Urothelium cell line (cell line): Measurements from ENCODE around the gene FAM219A.

Source experiments
- DNase-seq: peaks from one replicate; pipeline ENCODE4 v3.0.0; 2011; ENCODE audit warnings: low spot score, mixed read lengths
- FAIRE-seq: peaks from 2 replicates; lab custom pipeline; 2011; peaks lifted over from hg19 to GRCh38; lab: Jason Lieb, UNC

Gene FAM219A, protein sequence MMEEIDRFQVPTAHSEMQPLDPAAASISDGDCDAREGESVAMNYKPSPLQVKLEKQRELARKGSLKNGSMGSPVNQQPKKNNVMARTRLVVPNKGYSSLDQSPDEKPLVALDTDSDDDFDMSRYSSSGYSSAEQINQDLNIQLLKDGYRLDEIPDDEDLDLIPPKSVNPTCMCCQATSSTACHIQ

DNA sequence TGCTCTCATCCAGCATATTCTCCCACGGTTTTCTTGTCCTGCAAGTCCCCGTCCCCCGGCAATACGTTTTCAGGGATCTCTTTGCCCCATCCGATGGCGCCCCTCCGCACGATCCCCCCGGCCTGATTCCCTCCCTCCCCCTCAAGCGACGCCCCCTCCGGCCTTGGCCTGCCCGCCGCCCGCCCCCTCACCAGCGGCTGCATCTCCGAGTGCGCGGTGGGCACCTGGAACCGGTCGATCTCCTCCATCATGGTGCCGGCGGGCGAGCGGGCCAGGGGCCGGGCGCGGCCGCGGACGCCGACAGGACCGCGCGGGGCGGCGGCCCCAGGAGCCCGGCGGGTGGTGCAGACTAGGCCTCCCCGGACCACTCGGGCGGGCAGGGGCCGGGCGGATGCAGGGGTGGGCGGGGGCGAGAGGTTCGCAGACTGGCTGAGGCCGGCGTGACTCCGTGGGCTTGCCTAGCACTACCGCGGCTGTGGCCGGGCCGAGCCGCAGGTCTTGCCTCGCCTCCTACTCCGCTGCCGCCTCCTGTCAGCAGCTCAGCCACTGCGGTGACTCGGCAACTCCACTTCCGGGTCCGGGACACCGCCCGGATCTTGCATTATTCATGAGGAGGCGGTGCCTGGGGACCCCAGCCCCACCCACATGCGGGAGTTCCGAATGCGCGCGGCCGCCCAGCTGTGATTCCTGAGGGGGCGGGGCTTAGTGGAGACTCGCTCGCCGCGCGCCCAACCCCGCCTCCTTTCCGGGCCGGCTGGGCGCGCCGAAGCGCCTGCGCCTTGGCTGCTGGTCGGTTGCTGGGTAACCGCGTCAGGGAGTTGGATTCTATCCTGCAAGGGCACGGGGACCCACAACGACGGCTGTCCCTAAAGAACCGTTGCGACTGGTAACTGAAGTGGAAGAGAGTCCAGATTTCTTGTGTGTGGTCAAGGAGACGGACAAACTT is at the start of gene FAM219A, which contains the start of gene DNAI1:
FAM219A (minus strand) TSS at position 558 of the 946 bp plus-strand sequence; CDS start at position 251, 307 bp downstream.
DNAI1 (plus strand) TSS at position 793 of the 946 bp plus-strand sequence. CDS start 201 bp downstream, outside the sequence.
- DNase-seq (peak; percentile 99), FAIRE-seq (peak; percentile 76)

DNA sequence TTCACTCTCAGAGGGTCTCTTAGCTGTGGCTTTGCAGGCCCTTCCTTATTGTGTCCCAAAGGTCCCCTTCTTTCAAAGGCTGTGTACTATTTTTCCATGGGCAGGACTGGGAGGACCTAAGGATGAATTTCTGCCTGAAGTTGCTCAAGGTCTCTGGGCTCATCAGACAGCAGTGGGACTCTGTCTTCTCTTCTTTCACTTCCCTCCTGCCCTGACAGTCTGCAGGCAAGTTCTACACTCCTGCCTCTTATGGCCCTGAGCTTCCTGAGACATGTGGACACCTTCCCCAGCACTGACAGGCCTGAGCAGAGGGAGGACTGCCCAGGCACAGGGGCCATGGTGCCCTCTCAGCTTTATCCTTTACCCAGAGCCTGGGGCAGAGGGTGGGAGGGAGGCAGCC is 49.6 kb upstream of the FAM219A start:
- DNase-seq (no peak), FAIRE-seq (no peak)

DNA sequence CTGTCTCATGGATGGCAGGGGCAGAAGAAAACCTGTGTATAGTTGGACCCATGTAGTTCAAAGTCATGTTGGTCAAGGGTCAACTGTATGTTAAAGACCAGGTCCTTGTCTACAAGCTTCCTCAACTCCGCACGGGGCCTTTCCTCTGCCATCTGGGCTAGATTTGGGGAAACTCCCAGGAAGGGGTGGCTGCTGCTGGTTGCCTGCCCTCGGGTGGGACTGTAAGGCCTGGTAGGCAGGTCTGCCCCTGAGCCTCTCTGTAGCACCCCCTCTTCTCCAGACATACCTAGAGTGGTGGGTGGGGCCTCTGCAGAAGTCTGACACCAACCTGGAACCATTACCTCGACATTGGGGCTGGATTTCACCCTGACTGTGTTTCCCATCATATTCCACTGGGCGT is 49.2 kb upstream of the FAM219A start:
- no peak for FAIRE-seq

DNA sequence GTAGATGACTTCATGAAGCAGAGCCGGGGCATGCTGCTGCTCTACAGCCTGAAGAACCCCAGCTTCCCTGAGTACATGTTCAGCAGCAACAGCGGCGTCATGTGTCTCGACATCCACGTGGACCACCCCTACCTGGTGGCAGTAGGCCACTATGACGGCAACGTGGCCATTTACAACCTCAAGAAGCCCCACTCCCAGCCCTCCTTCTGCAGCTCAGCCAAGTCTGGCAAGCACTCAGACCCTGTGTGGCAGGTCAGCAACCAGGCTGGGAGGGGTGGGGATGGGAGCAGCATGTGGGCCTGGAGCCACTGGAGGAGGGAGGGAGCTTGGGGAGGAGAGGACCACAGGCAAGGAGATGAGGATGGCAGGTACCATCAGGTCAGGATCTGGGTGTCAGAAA is 48.3 kb upstream of the FAM219A start:
- DNase-seq (no peak), FAIRE-seq (peak; percentile 76)

More for the DNA sequence above, 49.2 kb upstream of the FAM219A start:
- no peak for DNase-seq

DNA sequence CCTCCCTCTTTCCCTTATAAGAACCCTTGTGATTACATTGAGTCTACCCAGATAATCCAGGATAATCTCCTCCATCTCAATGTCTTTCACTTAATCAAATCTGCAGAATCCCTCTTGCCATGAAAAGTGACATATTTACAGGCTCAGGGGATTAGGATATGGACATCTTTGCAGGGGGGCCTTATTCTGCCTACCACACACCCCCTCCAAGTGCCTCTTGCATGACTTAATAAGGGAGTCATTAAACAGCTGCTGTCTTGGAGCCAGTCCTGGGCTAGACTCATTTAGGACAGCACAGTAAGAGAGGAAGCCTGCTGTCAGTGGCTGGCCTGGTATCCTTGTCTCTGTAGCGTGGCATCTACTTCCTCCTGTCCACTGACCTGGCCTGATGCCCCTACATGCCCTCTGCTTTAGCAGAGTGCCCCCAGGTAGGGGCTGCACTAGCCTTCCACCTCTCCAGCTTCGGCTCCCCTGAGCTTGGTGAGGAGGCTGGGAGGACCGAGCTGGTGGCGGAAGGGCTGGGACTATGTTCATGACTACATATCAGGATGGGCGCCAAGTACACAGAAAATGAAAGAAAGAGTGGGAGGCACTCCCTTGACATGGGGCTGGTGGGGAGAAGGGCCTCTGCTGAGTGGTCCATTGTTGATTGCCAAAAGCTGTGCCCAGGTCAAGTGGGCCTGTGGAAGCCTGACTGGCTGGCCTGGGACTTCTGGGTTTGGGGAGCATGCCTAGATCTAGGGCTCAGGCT is 47.2 kb upstream of the FAM219A start:
- DNase-seq (no peak), FAIRE-seq (no peak)

DNA sequence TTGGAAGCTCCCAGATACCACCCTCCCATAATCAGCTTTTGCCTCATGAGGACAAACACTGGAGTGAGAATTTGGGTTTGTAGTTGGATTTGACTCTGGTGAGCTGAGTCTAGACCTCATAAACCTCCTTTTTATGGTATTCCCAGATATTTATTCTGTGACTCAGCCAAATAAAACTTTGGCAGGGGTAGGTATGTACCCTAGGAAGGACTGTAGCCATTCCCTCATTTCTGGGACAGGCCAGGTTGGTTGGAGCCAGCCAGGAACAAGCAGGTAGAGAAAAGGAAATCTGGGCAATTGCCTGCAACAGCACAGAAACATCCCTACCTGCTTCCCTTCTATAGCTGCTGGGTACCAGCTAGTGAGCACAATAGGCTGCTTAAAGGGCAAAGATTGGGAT is 45.0 kb upstream of the FAM219A start:
- DNase-seq: no peak
- FAIRE-seq: no peak

DNA sequence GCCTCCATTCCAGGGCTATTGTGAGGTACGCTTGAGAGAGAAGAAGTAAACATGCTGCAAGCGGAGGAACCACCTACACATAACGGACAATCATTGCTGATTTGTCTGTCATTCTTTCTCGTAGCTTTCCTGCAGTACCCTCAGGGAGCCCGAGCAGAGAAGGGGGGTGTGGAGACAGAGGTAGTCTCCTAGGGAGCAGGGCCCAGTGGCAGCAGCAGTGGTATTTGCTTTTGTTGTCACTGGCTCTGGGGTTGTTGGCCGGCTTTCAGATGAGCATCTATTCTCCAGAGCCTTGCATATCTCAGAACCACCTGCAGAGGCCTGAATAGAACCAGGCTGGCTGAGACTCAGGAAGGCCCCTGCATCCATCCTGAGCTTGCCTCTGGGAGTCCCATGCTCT is 44.5 kb upstream of the FAM219A start:
- FAIRE-seq (no peak), DNase-seq (no peak)

DNA sequence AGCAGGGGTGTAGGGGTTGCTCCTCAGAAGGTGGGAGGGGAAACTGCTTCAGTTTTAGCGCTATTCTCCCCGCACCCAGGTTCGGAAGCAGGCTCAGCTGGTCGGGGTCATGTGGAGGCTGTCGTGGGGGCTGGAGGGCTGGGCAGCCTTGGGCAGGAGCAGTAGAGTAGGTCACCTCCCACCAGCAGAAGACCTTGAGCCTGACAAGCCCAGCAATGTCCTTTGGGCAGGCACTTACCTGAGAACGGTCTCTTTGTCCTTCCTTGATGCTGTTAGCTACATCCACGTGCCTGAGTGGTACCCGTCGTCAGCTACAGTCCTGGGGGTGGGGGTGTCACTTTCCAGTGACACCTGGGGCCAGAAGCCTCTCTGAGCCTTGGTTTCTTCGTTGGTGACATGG is 44.1 kb upstream of the FAM219A start:
- DNase-seq (no peak), FAIRE-seq (peak; percentile 27)

DNA sequence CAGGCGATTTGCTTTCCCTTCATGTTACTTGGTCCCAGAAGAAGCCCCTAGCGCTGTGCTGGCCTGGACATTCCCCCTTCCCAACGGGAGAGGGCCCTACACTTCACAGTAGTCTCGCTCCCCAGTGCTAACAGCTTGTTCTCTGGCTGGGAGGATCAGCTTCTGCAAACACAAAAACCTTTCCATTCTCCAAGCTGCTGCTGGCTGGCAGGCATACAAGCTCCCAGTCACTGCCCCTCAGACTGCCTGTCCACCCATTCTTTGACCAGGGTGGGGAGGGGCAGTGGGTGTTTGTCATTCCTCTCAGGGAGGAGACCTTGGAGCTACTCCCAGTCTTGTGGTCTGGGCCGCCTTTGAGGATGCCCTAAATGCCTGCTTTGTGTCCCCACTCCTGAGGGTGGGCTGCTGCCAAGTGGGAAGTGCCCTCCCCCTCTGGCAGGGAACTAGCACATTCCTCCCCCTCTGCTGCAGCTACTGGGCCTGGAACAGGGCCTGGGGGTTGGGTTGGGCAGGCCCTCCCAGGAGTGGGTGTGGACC is 43.6 kb upstream of the FAM219A start:
- DNase-seq: peak; percentile 87
- peak; percentile 95 for FAIRE-seq

DNA sequence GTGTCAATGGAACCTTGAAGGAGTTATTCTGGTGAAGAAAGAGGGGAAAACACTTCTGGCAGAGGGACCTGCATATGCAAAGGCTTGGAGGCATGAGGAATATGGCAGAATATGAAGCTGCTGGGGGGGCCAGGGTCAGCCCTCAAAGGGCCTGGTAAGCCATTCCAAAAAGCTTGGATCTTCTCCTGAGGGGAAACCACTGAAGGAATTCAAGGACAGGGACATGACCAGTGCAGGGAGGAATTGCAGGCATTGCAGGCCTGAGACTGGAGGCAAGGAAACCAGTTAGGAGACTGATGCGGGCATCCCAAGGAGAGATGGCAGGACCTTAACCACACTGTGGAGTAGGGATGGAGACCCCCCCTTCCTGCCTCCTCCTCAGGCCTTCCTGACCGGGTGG is 43.0 kb upstream of the FAM219A start:
- no peak for FAIRE-seq
- DNase-seq: no peak

DNA sequence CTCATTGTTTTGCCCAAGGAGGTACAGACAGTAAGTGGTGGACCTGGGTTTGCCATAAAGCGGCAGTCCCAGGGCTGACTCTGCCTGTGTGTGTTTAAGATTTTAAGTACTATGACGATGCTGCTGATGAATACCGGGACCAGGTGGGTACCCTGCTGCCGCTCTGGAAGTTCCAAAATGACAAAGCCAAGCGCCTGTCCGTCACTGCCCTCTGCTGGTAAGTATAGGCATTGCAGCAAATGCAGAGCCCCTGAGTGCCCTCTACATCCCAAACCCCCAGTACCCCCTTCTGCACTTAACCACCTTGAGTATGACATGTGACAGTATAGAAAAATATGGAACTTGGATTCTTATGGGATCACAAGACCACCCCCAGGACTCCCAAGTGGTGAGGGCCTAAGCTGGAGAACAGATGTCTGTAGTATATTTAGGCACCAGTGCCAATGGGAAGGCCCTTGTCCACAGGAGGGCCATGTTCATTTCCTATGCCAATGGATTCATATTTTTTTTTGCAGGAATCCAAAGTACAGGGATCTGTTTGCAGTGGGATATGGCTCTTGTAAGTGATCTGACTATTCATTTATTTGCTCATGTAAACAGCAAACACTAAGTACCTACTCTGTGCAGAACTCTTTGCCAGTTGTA is 42.4 kb upstream of the FAM219A start:
- DNase-seq (peak; percentile 60), FAIRE-seq (no peak)

DNA sequence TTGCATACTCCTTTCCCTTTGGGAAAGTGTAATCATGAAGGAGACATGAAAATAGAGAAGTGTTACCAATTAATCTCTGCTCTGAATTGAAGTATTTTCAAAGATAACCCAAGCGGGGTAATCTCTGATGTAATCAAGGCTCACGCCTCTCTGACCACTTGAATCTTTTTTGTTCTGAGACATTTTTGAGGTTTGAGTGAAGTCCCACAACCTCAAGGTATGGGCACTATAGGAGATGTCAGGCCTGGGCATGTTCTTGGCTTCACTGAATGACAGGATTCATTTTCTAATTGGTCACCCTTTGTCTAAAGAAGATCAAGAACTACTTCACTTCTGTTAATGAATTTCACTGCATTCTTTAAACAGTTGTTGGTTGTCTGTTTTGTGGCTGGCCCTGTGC is 40.7 kb upstream of the FAM219A start:
- FAIRE-seq (no peak), DNase-seq (no peak)

DNA sequence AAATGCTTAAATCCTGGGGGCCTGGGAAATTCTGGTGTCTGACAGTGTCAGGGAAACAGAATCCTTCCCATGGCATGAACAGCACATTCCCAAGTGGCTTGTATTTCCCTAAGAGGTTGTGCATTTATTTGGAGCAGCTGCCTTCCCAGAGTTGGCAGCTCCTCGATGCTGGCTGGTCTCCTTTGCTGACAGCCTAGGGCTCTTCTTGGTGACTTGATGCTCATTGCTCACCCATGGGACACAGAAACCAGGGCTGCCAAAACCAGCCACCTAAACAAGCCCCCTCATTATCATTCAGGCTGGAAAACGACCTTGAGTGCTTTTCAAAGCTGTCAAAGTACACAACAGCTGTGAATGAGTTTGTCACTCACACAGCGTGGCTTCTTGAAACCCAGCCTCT is 40.2 kb upstream of the FAM219A start:
- FAIRE-seq (no peak), DNase-seq (no peak)

DNA sequence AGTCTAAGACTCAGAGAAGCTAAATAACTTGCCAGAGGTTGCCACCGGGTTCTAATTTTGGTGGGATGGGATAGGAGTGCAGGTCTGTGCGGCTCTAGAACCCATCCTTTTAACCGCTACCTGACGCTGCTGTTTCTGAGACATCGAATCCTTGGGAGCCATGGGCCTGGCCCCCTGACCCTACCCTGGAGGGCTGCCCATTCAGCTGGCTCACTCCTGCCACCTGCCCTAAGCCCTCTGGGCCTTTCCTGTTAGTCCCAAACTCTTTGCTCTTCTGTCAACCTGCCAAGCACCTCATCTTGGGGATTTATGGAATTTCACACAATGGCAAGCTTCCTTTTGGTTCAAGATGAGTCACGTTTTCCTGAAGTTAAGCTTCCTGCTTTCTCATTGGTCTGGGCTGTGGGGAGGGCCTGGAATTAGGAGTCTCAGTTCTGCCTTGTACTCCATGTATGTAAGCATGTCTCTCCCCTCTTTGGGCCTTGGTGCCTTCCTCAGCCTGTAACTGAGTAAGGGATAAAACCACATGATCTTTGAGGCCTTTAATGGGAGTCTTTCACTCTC is 37.9 kb upstream of the FAM219A start:
- FAIRE-seq (no peak), DNase-seq (peak; percentile 44)

DNA sequence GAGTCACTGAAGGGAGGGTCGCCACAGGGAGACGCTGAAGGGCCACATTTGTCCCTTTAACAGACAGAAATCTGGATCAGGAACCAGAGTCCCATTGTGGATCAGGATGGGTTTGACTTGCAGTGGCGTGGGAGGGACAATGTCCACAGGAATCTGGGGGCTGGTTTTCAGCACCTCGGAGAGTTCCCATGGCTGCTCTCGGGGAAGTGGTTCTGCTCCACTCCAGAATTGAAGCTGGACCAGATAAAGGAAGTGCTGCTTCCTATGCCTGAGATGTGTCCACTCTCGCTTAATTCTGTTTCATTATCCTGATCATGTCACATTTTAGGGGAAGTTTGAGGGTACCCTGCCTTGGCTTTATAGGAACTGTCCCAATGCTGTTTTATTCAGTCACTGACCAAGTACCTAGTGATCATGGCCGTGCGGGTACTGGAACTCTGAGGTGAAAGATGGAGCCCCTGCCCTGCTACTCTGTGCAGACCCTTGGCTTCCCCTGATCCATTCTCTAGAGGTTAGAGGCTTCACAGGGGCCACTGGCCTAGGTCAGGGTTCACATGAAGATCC is 35.7 kb upstream of the FAM219A start:
- peak; percentile 70 for DNase-seq
- FAIRE-seq: no peak

DNA sequence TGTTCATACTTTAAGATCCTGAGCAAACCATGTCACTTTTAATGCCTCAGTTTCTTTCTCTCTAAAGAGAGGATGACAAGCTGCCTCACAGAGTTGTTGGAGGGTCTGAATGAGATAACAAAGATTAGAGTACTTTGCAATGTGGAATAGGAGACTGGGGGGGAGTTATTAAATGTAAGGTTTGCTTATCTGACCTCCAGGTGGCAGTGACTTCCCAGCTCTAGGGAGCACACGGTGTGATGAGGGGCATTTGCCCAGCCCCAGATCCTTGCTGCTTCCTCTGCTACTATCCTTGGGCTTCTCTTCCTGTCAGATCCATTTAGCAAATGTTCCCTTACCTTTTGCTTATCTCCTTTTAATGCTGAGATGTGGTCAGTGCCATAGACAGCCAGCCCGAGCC is 33.7 kb upstream of the FAM219A start:
- FAIRE-seq (no peak), DNase-seq (no peak)

DNA sequence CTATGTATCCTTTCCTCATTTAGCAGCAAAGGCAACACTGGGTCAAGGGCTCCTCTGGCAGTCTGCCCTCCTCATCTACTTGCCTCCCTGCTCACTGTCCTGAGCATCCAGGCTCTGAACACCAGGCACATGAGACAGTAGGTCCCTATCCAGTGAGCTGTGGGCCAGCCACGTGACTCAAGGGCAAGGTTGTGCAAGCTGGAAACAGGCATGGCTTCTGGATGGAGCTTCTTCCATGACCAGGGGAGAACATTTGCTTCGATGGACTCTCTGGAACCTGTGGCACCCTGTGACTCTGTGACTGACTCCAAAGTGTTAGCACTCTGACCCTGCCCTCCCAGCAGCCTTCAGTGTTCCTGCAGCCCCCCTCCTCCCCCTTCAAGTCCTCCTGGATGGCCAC is 33.2 kb upstream of the FAM219A start:
- FAIRE-seq (no peak), DNase-seq (no peak)

DNA sequence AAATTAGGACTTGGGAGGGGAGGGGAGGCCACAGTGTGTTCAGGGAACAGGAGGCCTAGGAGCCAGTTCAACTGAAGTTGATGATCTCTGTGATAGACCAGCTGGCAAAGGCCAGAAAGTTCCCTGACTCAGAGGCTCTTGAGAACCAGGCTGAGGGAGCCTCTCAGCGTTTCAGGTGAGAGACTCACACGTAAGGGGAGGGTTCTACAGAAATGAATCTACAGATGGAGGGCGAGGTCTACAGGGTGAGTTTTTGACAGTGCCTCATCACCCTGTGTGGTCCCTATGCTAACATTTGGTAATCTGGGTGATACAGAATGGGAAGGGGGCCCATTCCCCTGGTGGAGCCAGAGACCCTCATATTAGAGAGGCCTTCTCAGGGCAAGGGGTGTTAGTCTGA is 32.4 kb upstream of the FAM219A start:
- DNase-seq: no peak
- FAIRE-seq: no peak

DNA sequence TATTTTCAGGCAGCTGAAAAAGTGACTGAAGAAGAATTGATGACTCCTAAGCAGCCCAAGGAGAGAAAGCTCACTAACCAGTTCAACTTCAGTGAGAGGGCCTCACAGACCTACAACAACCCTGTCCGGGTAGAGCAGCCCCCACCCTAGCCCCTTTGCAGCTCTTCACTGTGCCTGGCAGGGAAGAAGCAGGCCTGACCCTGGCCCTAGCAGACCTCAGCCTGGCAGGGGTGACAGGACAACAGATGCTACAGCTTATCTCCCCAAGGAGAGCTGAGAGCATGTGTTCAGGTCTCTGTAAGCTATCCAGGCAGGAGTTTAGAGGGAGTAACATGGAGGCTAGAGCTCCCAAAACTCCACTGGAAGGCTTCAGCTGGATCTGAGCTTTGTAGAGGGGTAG is 32.0 kb upstream of the FAM219A start:
- FAIRE-seq (no peak), DNase-seq (no peak)

DNA sequence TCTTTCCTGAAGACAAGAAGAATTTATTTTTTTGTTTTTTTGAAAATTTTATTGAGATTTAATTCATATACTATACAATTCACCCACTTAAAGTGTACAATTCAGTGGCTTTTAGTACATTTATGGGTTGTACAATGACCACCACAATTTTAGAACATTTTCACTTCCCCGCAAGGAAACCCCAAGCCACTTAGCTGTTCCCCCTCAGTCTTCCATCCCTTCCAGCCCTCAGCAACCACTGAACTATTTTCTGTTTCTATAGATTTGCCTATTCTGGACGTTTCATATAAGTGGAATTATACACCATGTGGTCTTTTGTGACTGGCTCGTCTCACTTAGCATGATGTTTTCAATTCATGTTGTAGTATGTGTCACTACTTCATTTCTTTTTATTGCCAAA is 28.2 kb upstream of the FAM219A start:
- DNase-seq: no peak
- no peak for FAIRE-seq
